HepG2 (cell line): ENCODE results near the gene LARP1. TPM values are rescaled to one million over a fixed set of nuclear protein-coding genes. Genes with fewer than 3 reads are reported as not detected.

Source experiments
- BHLHE40 ChIP-seq: IDR thresholded peaks from 2 replicates; pipeline ENCODE4 v1.6.1; 2011; ENCODE audit warnings: low read length, improper control_type of control experiment
- DNMT1 ChIP-seq: sonication (generic); formaldehyde crosslinking; IDR thresholded peaks from 2 replicates; pipeline ENCODE4 v1.5.1; 2020; ENCODE audit warnings: mild to moderate bottlenecking, missing genetic modification reagents
- GATA4 ChIP-seq: sonication (generic); IDR thresholded peaks from 2 replicates; pipeline ENCODE4 v1.6.1; 2016; ENCODE audit warnings: antibody characterized with exemption, low read depth, borderline replicate concordance
- NAIF1 ChIP-seq: sonication (generic); formaldehyde crosslinking; IDR thresholded peaks from 2 replicates; pipeline ENCODE4 v1.5.0; 2020; ENCODE audit warnings: mild to moderate bottlenecking, missing genetic modification reagents, borderline replicate concordance
- NR3C1 ChIP-seq: sonication (generic); formaldehyde crosslinking; IDR thresholded peaks from 2 replicates; pipeline ENCODE4 v1.4.0; 2020; ENCODE audit warnings: missing genetic modification reagents
- PAWR ChIP-seq: sonication (generic); formaldehyde crosslinking; IDR thresholded peaks from 2 replicates; pipeline ENCODE4 v1.4.0; 2020; ENCODE audit warnings: missing genetic modification reagents, mild to moderate bottlenecking, borderline replicate concordance
- POLR2G ChIP-seq: fragments of 200-400 bp; formaldehyde crosslinking; IDR thresholded peaks from 2 replicates; pipeline ENCODE4 v1.6.1; 2018; ENCODE audit warnings: mild to moderate bottlenecking, low read depth, low read length, moderate library complexity
- RBFOX2 ChIP-seq: fragments of 200-400 bp; formaldehyde crosslinking; IDR thresholded peaks from 2 replicates; pipeline ENCODE4 v1.6.1; 2017; ENCODE audit warnings: low read depth, mild to moderate bottlenecking, low read length
- RBM39 ChIP-seq: fragments of 200-400 bp; formaldehyde crosslinking; IDR thresholded peaks from one replicate; pipeline ENCODE4 v1.6.1; 2018; ENCODE audit warnings: antibody characterized with exemption, mild to moderate bottlenecking, low read depth, low read length; ENCODE audit not compliant: poor library complexity, severe bottlenecking
- SP140L ChIP-seq: sonication (generic); formaldehyde crosslinking; IDR thresholded peaks from 2 replicates; pipeline ENCODE4 v1.4.0; 2020; ENCODE audit warnings: missing genetic modification reagents, borderline replicate concordance
- STAG1 ChIP-seq: sonication (generic); formaldehyde crosslinking; IDR thresholded peaks from 2 replicates; pipeline ENCODE4 v1.4.0; 2020; ENCODE audit warnings: missing genetic modification reagents
- ZBTB42 ChIP-seq: sonication (generic); formaldehyde crosslinking; IDR thresholded peaks from 2 replicates; pipeline ENCODE4 v1.5.0; 2020; ENCODE audit warnings: mild to moderate bottlenecking, missing genetic modification reagents
- ZFAT ChIP-seq: sonication (generic); formaldehyde crosslinking; conservative IDR thresholded peaks from 2 replicates; pipeline ENCODE4 v1.8.1; 2023; ENCODE audit warnings: missing genetic modification reagents, inconsistent platforms
- ZNF121 ChIP-seq: sonication (generic); formaldehyde crosslinking; IDR thresholded peaks from 2 replicates; pipeline ENCODE4 v1.5.0; 2020; ENCODE audit warnings: mild to moderate bottlenecking, missing genetic modification reagents
- ZNF234 ChIP-seq: sonication (generic); formaldehyde crosslinking; conservative IDR thresholded peaks from 2 replicates; pipeline ENCODE4 v1.5.1; 2020; ENCODE audit warnings: mild to moderate bottlenecking, missing genetic modification reagents
- ZNF3 ChIP-seq: IDR thresholded peaks from 2 replicates; pipeline ENCODE4 v1.7.0; 2017; ENCODE audit warnings: inconsistent platforms
- ZNF383 ChIP-seq: sonication (generic); formaldehyde crosslinking; IDR thresholded peaks from 2 replicates; pipeline ENCODE4 v1.4.0; 2020; ENCODE audit warnings: missing genetic modification reagents, mild to moderate bottlenecking, borderline replicate concordance
- ZNF496 ChIP-seq: sonication (generic); formaldehyde crosslinking; IDR thresholded peaks from 2 replicates; pipeline ENCODE4 v1.8.1; 2023; ENCODE audit warnings: mild to moderate bottlenecking, moderate library complexity, missing genetic modification reagents; ENCODE audit not compliant: insufficient replicate concordance
- ZNF569 ChIP-seq: sonication (generic); formaldehyde crosslinking; IDR thresholded peaks from 2 replicates; pipeline ENCODE4 v1.5.0; 2020; ENCODE audit warnings: mild to moderate bottlenecking, missing genetic modification reagents, moderate library complexity, borderline replicate concordance
- ZNF7 ChIP-seq: IDR thresholded peaks from 2 replicates; pipeline ENCODE4 v1.6.1; 2016; ENCODE audit warnings: missing biosample characterization, missing genetic modification reagents
- polyA plus RNA-seq, 8 experiments: library from polyadenylated mRNA; depleted of rRNA in 3 of 8; stranded (reverse) in 7 of 8; unstranded in 1 of 8; fragments of >200 nt; fragmentation: Illumina TruSeq in 4 of 8; extraction: Trizol in 4 of 8; gene quantifications; 2 replicates each; pipeline versions ENCODE4 v1.2.1 to v1.2.3, GENCODE V29; 2011 to 2016; ENCODE audit warnings: low read depth in 4 of 8, missing spikeins in 1 of 8, mixed read lengths in 1 of 8; ENCODE audit not compliant: insufficient read depth in 1 of 8
- total RNA-seq, 5 experiments: library from RNA; depleted of rRNA; stranded (reverse); fragments of >200 nt; fragmentation: Illumina TruSeq; extraction: Trizol; gene quantifications; 2 replicates each; pipeline ENCODE4 v1.2.3, GENCODE V29; 2016; ENCODE audit warnings: low read depth in 1 of 5
- TF ChIP-seq, protein P1 (sequence below): sonication (generic); formaldehyde crosslinking; IDR thresholded peaks from 2 replicates; pipeline ENCODE4 v1.5.1; 2020; ENCODE audit warnings: missing genetic modification reagents, mild to moderate bottlenecking, borderline replicate concordance
- TF ChIP-seq, protein P2 (sequence below): sonication (generic); formaldehyde crosslinking; IDR thresholded peaks from 2 replicates; pipeline ENCODE4 v1.5.1; 2020; ENCODE audit warnings: mild to moderate bottlenecking, moderate library complexity, missing genetic modification reagents
- TF ChIP-seq, protein P3 (sequence below): sonication (generic); formaldehyde crosslinking; IDR thresholded peaks from 2 replicates; pipeline ENCODE4 v1.4.0; 2020; ENCODE audit warnings: missing genetic modification reagents

Gene LARP1
- total and polyA plus RNA-seq, 2 of the 13 experiments (the other 11 are each of a cell fraction or from before 2014, with no cell fraction given), result 45.2 to 61.4 TPM

DNA sequence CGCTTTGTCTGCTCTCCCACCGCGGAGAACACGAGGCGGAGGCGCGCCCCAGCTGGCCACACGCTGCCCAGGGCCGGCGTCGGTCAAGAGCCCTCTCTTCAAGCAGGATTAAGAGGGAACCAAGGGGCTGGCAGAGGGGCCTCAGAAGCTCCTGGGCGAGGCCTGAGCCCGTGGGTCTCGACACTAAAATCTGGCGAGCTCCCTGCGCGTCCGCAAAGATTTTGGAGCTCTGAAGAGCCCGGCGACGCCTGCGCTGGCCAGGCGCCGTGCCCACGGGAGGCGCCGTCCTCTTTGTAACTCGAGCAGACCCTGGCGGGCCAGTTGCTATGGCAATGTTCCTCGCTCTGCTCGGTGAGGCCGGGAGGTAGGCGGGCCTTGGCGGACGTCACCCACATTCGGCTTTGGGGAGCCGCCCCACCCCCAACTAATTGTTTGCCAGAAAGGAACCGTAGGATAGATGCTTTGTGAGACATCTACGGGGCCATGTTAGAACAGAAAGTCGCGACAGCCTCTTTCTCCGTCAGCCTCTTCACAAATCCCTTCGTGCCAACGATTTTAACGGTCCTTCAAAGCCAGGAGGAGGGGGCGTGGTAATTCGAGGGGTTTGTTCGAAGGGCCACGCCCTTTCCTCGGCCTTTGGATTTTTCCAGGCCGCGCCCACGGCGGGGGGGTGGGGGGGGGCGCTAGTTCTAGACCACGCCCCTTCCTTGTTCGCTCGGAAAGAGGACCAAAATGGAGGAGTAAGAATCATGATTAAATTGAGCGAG is 102.5 kb downstream of the LARP1 start (continued):
- TF ChIP-seq, protein P1, sequence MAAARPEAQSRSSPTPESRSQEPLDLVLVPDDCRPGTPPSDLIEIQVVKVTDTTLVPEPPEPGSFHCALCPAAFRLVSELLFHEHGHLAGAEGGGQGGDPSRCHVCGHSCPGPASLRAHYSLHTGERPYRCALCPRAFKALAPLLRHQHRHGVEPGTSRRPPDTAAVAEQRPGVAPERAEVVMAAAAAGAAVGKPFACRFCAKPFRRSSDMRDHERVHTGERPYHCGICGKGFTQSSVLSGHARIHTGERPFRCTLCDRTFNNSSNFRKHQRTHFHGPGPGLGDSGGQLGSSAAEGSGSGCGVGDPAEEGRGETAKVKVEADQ, result no peak; the same call in 1 of the 2 replicates
- TF ChIP-seq ZNF496 (CRISPR knock-in tag) (no peak), SP140L (CRISPR knock-in tag) (no peak), STAG1 (CRISPR knock-in tag) (no peak), PAWR (no peak), RBM39 (no peak), ZNF234 (CRISPR knock-in tag) (0 out of 2 replicates have a peak, but pooled peaks have one; percentile 22), ZNF383 (no peak), NAIF1 (peak; percentile 66; the same call in 1 of the 2 replicates), POLR2G (peak; percentile 51), ZNF569 (CRISPR knock-in tag) (no peak), GATA4 (no peak), ZBTB42 (no peak), BHLHE40 (no peak), RBFOX2 (peak; percentile 88), ZFAT (CRISPR knock-in tag) (no peak), ZNF7 (CRISPR knock-in tag) (peak; percentile 57; the same call in 1 of the 2 replicates), ZNF121 (peak; percentile 42; the same call in 1 of the 2 replicates), ZNF3 (CRISPR knock-in tag) (no peak), NR3C1 (CRISPR knock-in tag) (no peak), DNMT1 (CRISPR knock-in tag) (no peak)
- TF ChIP-seq, protein P2, sequence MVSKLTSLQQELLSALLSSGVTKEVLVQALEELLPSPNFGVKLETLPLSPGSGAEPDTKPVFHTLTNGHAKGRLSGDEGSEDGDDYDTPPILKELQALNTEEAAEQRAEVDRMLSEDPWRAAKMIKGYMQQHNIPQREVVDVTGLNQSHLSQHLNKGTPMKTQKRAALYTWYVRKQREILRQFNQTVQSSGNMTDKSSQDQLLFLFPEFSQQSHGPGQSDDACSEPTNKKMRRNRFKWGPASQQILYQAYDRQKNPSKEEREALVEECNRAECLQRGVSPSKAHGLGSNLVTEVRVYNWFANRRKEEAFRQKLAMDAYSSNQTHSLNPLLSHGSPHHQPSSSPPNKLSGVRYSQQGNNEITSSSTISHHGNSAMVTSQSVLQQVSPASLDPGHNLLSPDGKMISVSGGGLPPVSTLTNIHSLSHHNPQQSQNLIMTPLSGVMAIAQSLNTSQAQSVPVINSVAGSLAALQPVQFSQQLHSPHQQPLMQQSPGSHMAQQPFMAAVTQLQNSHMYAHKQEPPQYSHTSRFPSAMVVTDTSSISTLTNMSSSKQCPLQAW, result no peak
- TF ChIP-seq, protein P3, sequence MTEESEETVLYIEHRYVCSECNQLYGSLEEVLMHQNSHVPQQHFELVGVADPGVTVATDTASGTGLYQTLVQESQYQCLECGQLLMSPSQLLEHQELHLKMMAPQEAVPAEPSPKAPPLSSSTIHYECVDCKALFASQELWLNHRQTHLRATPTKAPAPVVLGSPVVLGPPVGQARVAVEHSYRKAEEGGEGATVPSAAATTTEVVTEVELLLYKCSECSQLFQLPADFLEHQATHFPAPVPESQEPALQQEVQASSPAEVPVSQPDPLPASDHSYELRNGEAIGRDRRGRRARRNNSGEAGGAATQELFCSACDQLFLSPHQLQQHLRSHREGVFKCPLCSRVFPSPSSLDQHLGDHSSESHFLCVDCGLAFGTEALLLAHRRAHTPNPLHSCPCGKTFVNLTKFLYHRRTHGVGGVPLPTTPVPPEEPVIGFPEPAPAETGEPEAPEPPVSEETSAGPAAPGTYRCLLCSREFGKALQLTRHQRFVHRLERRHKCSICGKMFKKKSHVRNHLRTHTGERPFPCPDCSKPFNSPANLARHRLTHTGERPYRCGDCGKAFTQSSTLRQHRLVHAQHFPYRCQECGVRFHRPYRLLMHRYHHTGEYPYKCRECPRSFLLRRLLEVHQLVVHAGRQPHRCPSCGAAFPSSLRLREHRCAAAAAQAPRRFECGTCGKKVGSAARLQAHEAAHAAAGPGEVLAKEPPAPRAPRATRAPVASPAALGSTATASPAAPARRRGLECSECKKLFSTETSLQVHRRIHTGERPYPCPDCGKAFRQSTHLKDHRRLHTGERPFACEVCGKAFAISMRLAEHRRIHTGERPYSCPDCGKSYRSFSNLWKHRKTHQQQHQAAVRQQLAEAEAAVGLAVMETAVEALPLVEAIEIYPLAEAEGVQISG (CRISPR knock-in tag), result peak; percentile 69
